Measurements from ENCODE around the gene TTLL8.

GRCh38 chr22:49970528-49971231 is 87.4 kb downstream of the TTLL8 start:
- TF ChIP-seq NRF1 (IDR thresholded peaks at IDR 0.05; ENCODE audit: low read depth, low read length) (no peak), EZH2 (IDR thresholded peaks at IDR 0.05; ENCODE audit: low read depth, low read length, severe bottlenecking) (no peak), MAFK (IDR thresholded peaks at IDR 0.05; ENCODE audit: low read depth, low read length) (peak; percentile 82; the same call in 1 of the 2 replicates), CHD2 (IDR thresholded peaks at IDR 0.05; ENCODE audit: low read length) (0 out of 2 replicates have a peak, but pooled peaks have one; percentile 24), CTCF (IDR thresholded peaks at IDR 0.05; ENCODE audit: control extremely low read depth in 1 of 3, insufficient read depth in 1 of 3, low read depth in 1 of 3, low read length in 3 of 3) (no peak), NANOG (IDR thresholded peaks at IDR 0.05; ENCODE audit: insufficient read depth, low read depth, low read length, poor library complexity, severe bottlenecking) (no peak), GABPA (IDR thresholded peaks at IDR 0.05; ENCODE audit: borderline replicate concordance, insufficient read depth, low read length) (no peak), SIN3A (conservative IDR thresholded peaks at IDR 0.05 in 1 of 2, IDR thresholded peaks at IDR 0.05 in 1 of 2; ENCODE audit: low read depth in 1 of 2, low read length in 2 of 2) (0 out of 4 replicates have a peak, but pooled peaks of 1 of the 2 experiments have one; percentile 31), RXRA (IDR thresholded peaks at IDR 0.05; ENCODE audit: insufficient read depth, low read depth, low read length) (no peak), ATF3 (IDR thresholded peaks at IDR 0.05; ENCODE audit: insufficient read depth, low read depth, low read length) (peak; percentile 76)

All from H1 (cell line).